HUES48 (cell line): ENCODE data around the gene HEG1.
"Not testable (repeated sequence)": the region's sequence is repeated elsewhere in the genome, so short reads cannot be mapped to it uniquely, and the experiment has no call there.

ENCODE experiments used
- H3K27ac ChIP-seq: one replicate; pipeline ENCODE4 v1.7.0; 2013; ENCODE audit warnings: low read depth, low read length, inconsistent platforms
- H3K27me3 ChIP-seq: 2 replicates; pipeline ENCODE4 v1.6.1; 2013; ENCODE audit warnings: mild to moderate bottlenecking, low read length; ENCODE audit not compliant: control insufficient read depth, insufficient read depth
- H3K36me3 ChIP-seq: 2 replicates; pipeline ENCODE4 v1.6.1; 2013; ENCODE audit warnings: low read length; ENCODE audit not compliant: control insufficient read depth, insufficient read depth
- H3K4me1 ChIP-seq: 2 replicates; pipeline ENCODE4 v1.6.1; 2013; ENCODE audit warnings: mild to moderate bottlenecking, low read length; ENCODE audit not compliant: control insufficient read depth, insufficient read depth
- H3K4me3 ChIP-seq: 2 replicates; pipeline ENCODE4 v1.5.1; 2013; ENCODE audit warnings: mild to moderate bottlenecking, low read depth, low read length
- H3K9ac ChIP-seq: 2 replicates; pipeline ENCODE4 v1.6.1; 2013; ENCODE audit warnings: mild to moderate bottlenecking, low read depth, low read length, moderate library complexity
- H3K9me3 ChIP-seq: 2 replicates; pipeline ENCODE4 v1.6.1; 2013; ENCODE audit warnings: low read length; ENCODE audit not compliant: control insufficient read depth, insufficient read depth

HEG1 gene

GRCh38 chr3:124966521-124967445 is 89.0 kb downstream of the HEG1 start:
- no peak overlapping the region for H3K27ac ChIP-seq
- peaks cover 18% of the 10 kb centered on the region for H3K36me3 ChIP-seq
- H3K9ac ChIP-seq = no peak overlapping the region
- no peaks in the 10 kb centered on the region for H3K4me1 ChIP-seq
- no peaks in the 10 kb centered on the region for H3K9me3 ChIP-seq
- H3K27me3 ChIP-seq = no peaks in the 10 kb centered on the region
- no peak overlapping the region for H3K4me3 ChIP-seq

- Histone ChIP-seq H3K4me1 (no peaks in the 10 kb centered on the region), H3K4me3 (no peak overlapping the region), H3K9me3 (no peaks in the 10 kb centered on the region), H3K27me3 (no peaks in the 10 kb centered on the region), H3K27ac (no peak overlapping the region), H3K9ac (no peak overlapping the region), H3K36me3 (peaks cover 14% of the 10 kb centered on the region)
Observed at GRCh38 chr3:124965413-124965812, 90.4 kb downstream of the HEG1 start.

GRCh38 chr3:124964387-124964786 is 91.4 kb downstream of the HEG1 start:
- no peaks in the 10 kb centered on the region for H3K27me3 ChIP-seq
- H3K27ac ChIP-seq = no peak overlapping the region
- no peaks in the 10 kb centered on the region for H3K9me3 ChIP-seq
- peaks cover 4% of the 10 kb centered on the region; the same call in 1 of the 2 replicates for H3K36me3 ChIP-seq
- no peak overlapping the region for H3K4me3 ChIP-seq
- H3K4me1 ChIP-seq = no peaks in the 10 kb centered on the region
- no peak overlapping the region for H3K9ac ChIP-seq

- Histone ChIP-seq H3K36me3 (no peaks in the 10 kb centered on the region), H3K27me3 (no peaks in the 10 kb centered on the region), H3K4me3 (no peak overlapping the region), H3K4me1 (no peaks in the 10 kb centered on the region), H3K27ac (no peak overlapping the region), H3K9me3 (no peaks in the 10 kb centered on the region), H3K9ac (no peak overlapping the region)
Observed at GRCh38 chr3:124963755-124964154, 92.0 kb downstream of the HEG1 start.

- no peaks in the 10 kb centered on the region for H3K27me3 ChIP-seq
- H3K4me3 ChIP-seq = no peak overlapping the region
- no peaks in the 10 kb centered on the region for H3K4me1 ChIP-seq
- no peak overlapping the region for H3K27ac ChIP-seq
- H3K9ac ChIP-seq = no peak overlapping the region
- H3K9me3 ChIP-seq = no peaks in the 10 kb centered on the region
- no peaks in the 10 kb centered on the region for H3K36me3 ChIP-seq
Observed at GRCh38 chr3:124962403-124962940, 93.3 kb downstream of the HEG1 start.

- no peaks in the 10 kb centered on the region for H3K27me3 ChIP-seq
- H3K9ac ChIP-seq = no peak overlapping the region
- no peaks in the 10 kb centered on the region for H3K9me3 ChIP-seq
- H3K27ac ChIP-seq = no peak overlapping the region
- H3K4me1 ChIP-seq = no peaks in the 10 kb centered on the region
- H3K4me3 ChIP-seq = no peak overlapping the region
- no peaks in the 10 kb centered on the region for H3K36me3 ChIP-seq
Observed at GRCh38 chr3:124960698-124961097, 95.1 kb downstream of the HEG1 start.

GRCh38 chr3:124960105-124960504 is 95.7 kb downstream of the HEG1 start:
- no peak overlapping the region for H3K27ac ChIP-seq
- no peaks in the 10 kb centered on the region for H3K36me3 ChIP-seq
- H3K9me3 ChIP-seq = no peaks in the 10 kb centered on the region
- no peaks in the 10 kb centered on the region for H3K27me3 ChIP-seq
- H3K4me1 ChIP-seq = no peaks in the 10 kb centered on the region
- no peak overlapping the region for H3K4me3 ChIP-seq
- no peak overlapping the region for H3K9ac ChIP-seq

GRCh38 chr3:124957951-124958350 is 97.8 kb downstream of the HEG1 start:
- H3K4me1 ChIP-seq, H3K9ac ChIP-seq, H3K9me3 ChIP-seq, H3K27ac ChIP-seq, H3K4me3 ChIP-seq, H3K36me3 ChIP-seq, H3K27me3 ChIP-seq: not testable (repeated sequence)

- Histone ChIP-seq H3K9me3 (no peaks in the 10 kb centered on the region), H3K9ac (no peak overlapping the region), H3K4me3 (no peak overlapping the region), H3K4me1 (peaks cover 6% of the 10 kb centered on the region), H3K27me3 (no peaks in the 10 kb centered on the region), H3K36me3 (no peaks in the 10 kb centered on the region), H3K27ac (no peak overlapping the region)
Observed at GRCh38 chr3:124952282-124952855, 103.4 kb downstream of the HEG1 start.

GRCh38 chr3:124951511-124952281 is 104.1 kb downstream of the HEG1 start:
- H3K9me3 ChIP-seq = no peaks in the 10 kb centered on the region
- H3K9ac ChIP-seq = no peak overlapping the region
- H3K27ac ChIP-seq = no peak overlapping the region
- H3K4me1 ChIP-seq = peaks cover 6% of the 10 kb centered on the region
- H3K27me3 ChIP-seq = no peaks in the 10 kb centered on the region
- no peaks in the 10 kb centered on the region for H3K36me3 ChIP-seq
- H3K4me3 ChIP-seq = no peak overlapping the region
